Heart left ventricle (tissue), 13 donors: Measurements from ENCODE around the gene CIAPIN1.

ENCODE experiments used
- CTCF ChIP-seq, 12 donors: fragments of 200-600 bp; sonication (generic) in 4 of 12; IDR thresholded peaks; one replicate each; pipeline versions ENCODE4 v1.5.0 to v1.8.0; 2018 to 2022; ENCODE audit warnings: antibody characterized with exemption in 12 of 12, mild to moderate bottlenecking in 5 of 12
- POLR2A ChIP-seq, 2 donors: fragments of 450-650 bp; IDR thresholded peaks; one replicate each; pipeline ENCODE4 v1.6.1; 2017; ENCODE audit warnings: antibody characterized with exemption in 2 of 2, mild to moderate bottlenecking in 2 of 2, moderate library complexity in 2 of 2
- donor health status: ischemic (EF 13 %, LVEDD 7.1; RV severe dilation, severe dysfunction).
- donor health status: DM: no; HTN: yes; CAD: no.
- donor health status: DM: no; HTN: no; CAD: no.
- donor health status: ischemic (EF 25% LVEDD 6.9; RV normal size, moderate dysfunction).
- donor health status: ischemic (EF 25% LVEDD 5.7; RV mildly dilated, moderate dysfunction).
- donor health status: ischemic (EF 35%, LVEDD 5.7; RV mildly dilated, moderate dysfunction).
- donor health status: nonischemic (EF 11% LVEDD 7.7; RV severe dilation, severe dysfunction).
- donor health status: DM: yes; HTN: yes; CAD: no.
- donor health status: PGD.
- donor health status: ischemic (EF 29% LVEDD 5.4; RV normal size, mild dysfunction).
- donor health status: nonischemic (EF 23%, LVEDD 6.1; RV moderate dilation, normal function).

- TF ChIP-seq CTCF (IDR thresholded peaks at IDR 0.05), result no peak
- TF ChIP-seq POLR2A (IDR thresholded peaks at IDR 0.05), result no peak
Measured at GRCh38 chr16:57493767-57494166, 46.6 kb upstream of the CIAPIN1 start.
